Coronary artery (tissue), 2 donors: Measurements from ENCODE around the gene PLXDC1.
"Not testable (repeated sequence)": the region's sequence is repeated elsewhere in the genome, so short reads cannot be mapped to it uniquely, and the experiment has no call there.

ENCODE experiments used
- DNase-seq: peaks from one replicate; pipeline ENCODE4 v3.0.0-alpha.2; 2017; ENCODE audit warnings: low spot score
- H3K27ac ChIP-seq, 2 donors: fragments of 200-600 bp; sonication (generic); one replicate each; pipeline ENCODE4 v1.5.1; 2016 to 2019
- H3K4me3 ChIP-seq: fragments of 200-600 bp; sonication (generic); 2 replicates; pipeline ENCODE4 v1.5.1; 2016; ENCODE audit warnings: mild to moderate bottlenecking, moderate library complexity
- CTCF ChIP-seq: fragments of 200-600 bp; sonication (generic); IDR thresholded peaks from one replicate; pipeline ENCODE4 v1.5.1; 2019; ENCODE audit warnings: antibody characterized with exemption

Gene PLXDC1

DNA sequence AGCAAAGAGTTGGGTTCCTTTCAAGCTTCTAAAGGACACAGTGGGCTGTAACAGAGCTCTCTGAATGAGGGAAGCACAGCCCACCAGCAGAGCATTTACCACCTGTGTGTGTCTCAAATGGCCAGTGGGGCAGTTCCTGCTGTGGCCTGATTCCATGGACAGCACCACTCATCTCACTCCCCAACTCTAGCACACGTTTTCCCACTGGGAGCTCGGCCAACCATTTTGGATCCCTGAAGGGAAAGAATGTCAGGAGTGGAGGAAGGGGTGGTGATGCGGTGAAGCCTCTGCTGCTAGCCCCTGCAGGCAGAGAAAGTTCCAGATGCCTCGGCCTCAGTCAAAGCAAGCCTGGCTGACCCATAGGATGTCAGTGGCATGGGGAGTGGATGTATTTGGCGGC lies 86.6 kb downstream of the PLXDC1 start:
- H3K4me3 ChIP-seq: no peak overlapping the region
- no peak overlapping the region for H3K27ac ChIP-seq
- no peak for DNase-seq
- no peak for TF ChIP-seq CTCF

DNA sequence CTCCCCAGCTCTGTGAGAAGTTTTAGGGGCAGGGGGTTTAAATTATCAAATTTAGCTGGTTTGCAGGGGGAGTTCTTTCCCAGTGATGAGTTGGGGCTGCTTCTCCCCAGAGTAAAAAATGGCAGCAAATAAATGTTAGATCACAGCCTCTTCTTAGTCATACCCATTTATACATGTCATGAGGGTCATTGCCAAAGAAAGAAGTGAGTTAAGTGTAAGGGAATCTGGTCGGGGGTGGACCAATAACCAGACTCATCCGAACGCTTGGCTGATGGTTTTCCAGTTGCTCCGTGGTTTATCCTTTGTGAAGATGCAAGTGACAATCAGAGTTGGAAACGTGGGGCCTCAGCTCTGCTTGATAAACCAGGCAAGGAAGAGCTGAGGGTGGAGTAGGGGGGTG lies 87.1 kb downstream of the PLXDC1 start:
- no peak overlapping the region for H3K27ac ChIP-seq
- no peak for DNase-seq
- H3K4me3 ChIP-seq: no peak overlapping the region
- no peak for TF ChIP-seq CTCF

DNA sequence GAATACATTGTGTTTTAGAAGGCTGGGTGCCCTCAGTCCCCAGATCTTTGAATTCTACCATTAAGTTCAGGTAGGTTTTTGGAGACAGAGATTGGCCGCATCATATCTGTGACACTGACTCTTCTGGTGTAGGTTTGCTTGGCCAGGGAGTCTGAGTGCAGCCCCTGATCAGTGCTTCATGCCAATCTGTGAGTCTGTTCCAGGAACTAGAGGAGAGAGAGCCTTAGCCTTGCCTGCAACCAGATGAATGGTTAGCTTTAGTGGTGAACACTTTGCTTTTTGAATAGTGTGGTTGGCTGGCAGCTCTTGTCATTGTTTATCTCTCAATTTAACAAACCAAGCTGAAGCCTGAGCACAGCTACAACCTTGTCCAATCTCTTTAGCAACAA lies 87.8 kb downstream of the PLXDC1 start:
- no peak for DNase-seq
- Histone ChIP-seq H3K4me3 (no peak overlapping the region), H3K27ac (no peak overlapping the region)
- no peak for TF ChIP-seq CTCF

- no peak overlapping the region for H3K4me3 ChIP-seq
- no peak for TF ChIP-seq CTCF
- no peak overlapping the region for H3K27ac ChIP-seq
- no peak for DNase-seq
Measured at GRCh38 chr17:39062846-39063680, 88.4 kb downstream of the PLXDC1 start.

DNA sequence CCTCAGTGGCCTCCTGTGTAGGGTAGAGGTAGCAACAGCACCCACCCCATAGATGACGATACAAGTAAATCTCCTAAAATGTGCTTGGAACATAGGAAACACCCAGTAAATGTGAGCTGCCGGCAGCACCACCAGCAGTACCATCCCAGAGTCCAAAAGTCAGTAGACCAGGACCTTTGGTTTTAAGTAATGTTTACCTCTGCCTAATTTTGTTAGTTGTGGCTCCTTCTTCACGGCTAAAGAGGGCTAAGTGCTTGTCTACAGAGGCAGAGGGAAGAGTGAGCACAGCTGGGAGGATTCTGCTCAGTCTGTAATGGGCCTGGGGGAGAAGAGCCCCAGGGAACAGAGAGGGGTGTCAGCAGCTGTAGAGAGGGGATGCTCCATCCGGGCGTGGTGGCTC lies 92.9 kb downstream of the PLXDC1 start:
- TF ChIP-seq CTCF: no peak
- Histone ChIP-seq H3K4me3 (no peak overlapping the region), H3K27ac (no peak overlapping the region)
- DNase-seq: no peak

DNA sequence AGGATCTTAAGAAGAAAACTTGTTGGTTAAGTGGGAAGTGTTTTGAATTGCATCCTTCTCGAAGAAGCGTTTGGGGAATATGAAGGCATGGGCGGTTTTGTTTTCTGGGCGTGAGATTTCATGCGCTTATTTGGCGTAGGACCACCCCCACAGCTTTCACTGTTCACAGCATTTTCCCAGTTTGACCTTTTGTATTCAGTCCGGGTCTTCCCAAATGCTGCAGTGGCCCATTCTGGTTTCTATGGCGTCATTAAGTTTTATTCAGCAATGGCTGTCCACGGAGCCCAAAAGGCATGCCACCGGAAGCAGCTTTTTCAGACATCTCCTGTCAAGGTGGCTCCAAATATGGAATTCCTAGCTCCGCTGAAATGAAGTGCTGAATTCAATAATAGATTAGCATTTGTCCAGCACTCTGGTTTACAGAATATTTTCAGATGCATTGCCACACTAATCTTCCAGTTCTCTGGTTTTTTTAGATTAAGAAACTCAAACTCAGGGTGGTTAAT lies 93.7 kb downstream of the PLXDC1 start:
- TF ChIP-seq CTCF: no peak
- H3K27ac ChIP-seq: no peak overlapping the region
- no peak for DNase-seq
- H3K4me3 ChIP-seq: peak overlapping the region; percentile 68

DNA sequence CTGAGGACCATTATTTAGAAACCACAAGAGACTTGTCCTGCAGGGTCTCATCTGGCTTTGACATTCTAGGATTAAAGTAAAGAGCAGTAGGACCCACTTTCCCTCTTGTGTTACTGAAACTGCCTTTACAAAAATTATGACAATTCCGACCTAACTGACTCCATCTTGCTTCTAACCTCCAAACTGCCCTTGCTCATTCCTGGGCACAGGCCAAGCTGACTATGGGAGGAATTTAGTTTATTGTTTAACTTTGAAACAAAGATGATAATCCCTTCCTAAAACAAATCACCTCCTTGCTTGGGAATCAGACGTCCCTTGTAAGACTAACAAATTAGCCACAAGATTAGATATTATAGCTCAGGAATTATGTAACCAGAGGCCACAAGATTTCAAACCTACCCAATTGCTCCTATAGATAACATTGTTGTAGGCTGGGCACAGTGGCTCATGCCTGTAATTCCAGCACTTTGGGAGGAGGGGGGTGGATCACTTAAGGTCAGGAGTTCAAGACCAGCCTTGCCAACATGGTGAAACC lies 97.3 kb downstream of the PLXDC1 start:
- DNase-seq: no peak
- Histone ChIP-seq H3K27ac (no peak overlapping the region), H3K4me3 (no peak overlapping the region)
- TF ChIP-seq CTCF: no peak

- not testable (repeated sequence) for H3K4me3 ChIP-seq, H3K27ac ChIP-seq
- DNase-seq: peak; percentile 33
Measured at GRCh38 chr17:39052423-39052822, 99.0 kb downstream of the PLXDC1 start.
